ENCODE data around the gene DPYSL4.

DPYSL4 gene

GRCh38 chr10:132144086-132144485 is 42.7 kb upstream of the DPYSL4 start:
- no peak overlapping the region for H3K4me3 ChIP-seq (ENCODE audit: low read depth, low read length)
- H3K27ac ChIP-seq = no peak overlapping the region
- H3K36me3 ChIP-seq (replicated peaks) = no peaks in the 10 kb centered on the region
- in situ Hi-C loops (cut with HindIII; ENCODE audit: low pct_ligation_motif_present, low sequenced_read_pairs) = no loop called here
- no peak for DNase-seq
- H3K27me3 ChIP-seq (replicated peaks) = no peaks in the 10 kb centered on the region
- no peak for TF ChIP-seq CTCF (IDR thresholded peaks at IDR 0.05; ENCODE audit: low read depth, low read length, missing control alignments)

- in situ Hi-C loops (cut with HindIII; ENCODE audit: low pct_ligation_motif_present, low sequenced_read_pairs) = no loop called here
- TF ChIP-seq CTCF (IDR thresholded peaks at IDR 0.05; ENCODE audit: low read depth, low read length, missing control alignments) = no peak
These were observed 41.7 kb upstream of the DPYSL4 start for GRCh38 chr10:132145002-132145401.

GRCh38 chr10:132145521-132146185 is 41.1 kb upstream of the DPYSL4 start:
- H3K27me3 ChIP-seq (replicated peaks) = no peaks in the 10 kb centered on the region
- DNase-seq = no peak
- H3K4me3 ChIP-seq (ENCODE audit: low read depth, low read length) = no peak overlapping the region
- in situ Hi-C loops (cut with HindIII; ENCODE audit: low pct_ligation_motif_present, low sequenced_read_pairs) = no loop called here
- H3K27ac ChIP-seq = no peak overlapping the region
- no peak for TF ChIP-seq CTCF (IDR thresholded peaks at IDR 0.05; ENCODE audit: low read depth, low read length, missing control alignments)
- no peaks in the 10 kb centered on the region for H3K36me3 ChIP-seq (replicated peaks)

More at GRCh38 chr10:132145002-132145401, 41.7 kb upstream of the DPYSL4 start:
- H3K4me3 ChIP-seq (ENCODE audit: low read depth, low read length) = no peak overlapping the region
- no peak overlapping the region for H3K27ac ChIP-seq
- no peaks in the 10 kb centered on the region for H3K27me3 ChIP-seq (replicated peaks)
- no peaks in the 10 kb centered on the region for H3K36me3 ChIP-seq (replicated peaks)
- no peak for DNase-seq

GRCh38 chr10:132146271-132146671 is 40.5 kb upstream of the DPYSL4 start:
- Histone ChIP-seq H3K27ac (no peak overlapping the region), H3K4me3 (ENCODE audit: low read depth, low read length) (no peak overlapping the region), H3K27me3 (replicated peaks) (no peaks in the 10 kb centered on the region), H3K36me3 (replicated peaks) (no peaks in the 10 kb centered on the region)
- in situ Hi-C loops (cut with HindIII; ENCODE audit: low pct_ligation_motif_present, low sequenced_read_pairs) = no loop called here
- TF ChIP-seq CTCF (IDR thresholded peaks at IDR 0.05; ENCODE audit: low read depth, low read length, missing control alignments) = no peak
- DNase-seq = no peak

- no peak for DNase-seq
- no peak for TF ChIP-seq CTCF (IDR thresholded peaks at IDR 0.05; ENCODE audit: low read depth, low read length, missing control alignments)
- no peak overlapping the region for H3K27ac ChIP-seq
- no peak overlapping the region for H3K4me3 ChIP-seq (ENCODE audit: low read depth, low read length)
- in situ Hi-C loops (cut with HindIII; ENCODE audit: low pct_ligation_motif_present, low sequenced_read_pairs) = no loop called here
- H3K27me3 ChIP-seq (replicated peaks) = no peaks in the 10 kb centered on the region
- H3K36me3 ChIP-seq (replicated peaks) = no peaks in the 10 kb centered on the region
These were observed 39.5 kb upstream of the DPYSL4 start for GRCh38 chr10:132146941-132147915.

Data from brain microvascular endothelial cell (primary cell).